ENCODE results near the gene RAPGEF1.
"Not testable (repeated sequence)": the region's sequence is repeated elsewhere in the genome, so short reads cannot be mapped to it uniquely, and the experiment has no call there.

Gene RAPGEF1

DNA sequence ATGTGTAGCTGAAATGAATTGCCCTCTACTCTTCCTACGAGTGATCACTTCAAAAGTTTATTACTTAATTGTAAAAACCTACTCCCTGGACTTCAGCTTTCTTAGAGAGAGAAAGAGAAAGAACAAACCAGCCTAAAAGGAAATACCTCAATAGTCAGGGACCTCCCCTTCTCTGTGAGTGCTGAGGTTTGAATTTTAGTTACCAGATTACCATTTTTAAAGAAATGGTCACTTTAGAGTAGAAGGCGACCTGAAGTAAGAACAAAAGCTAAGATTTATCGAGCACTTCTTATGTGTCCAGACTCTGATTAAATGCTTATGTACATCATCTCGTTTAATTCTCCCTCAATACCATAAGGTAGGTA, 11.3 kb downstream of the RAPGEF1 start:
- no peak for DNase-seq

DNA sequence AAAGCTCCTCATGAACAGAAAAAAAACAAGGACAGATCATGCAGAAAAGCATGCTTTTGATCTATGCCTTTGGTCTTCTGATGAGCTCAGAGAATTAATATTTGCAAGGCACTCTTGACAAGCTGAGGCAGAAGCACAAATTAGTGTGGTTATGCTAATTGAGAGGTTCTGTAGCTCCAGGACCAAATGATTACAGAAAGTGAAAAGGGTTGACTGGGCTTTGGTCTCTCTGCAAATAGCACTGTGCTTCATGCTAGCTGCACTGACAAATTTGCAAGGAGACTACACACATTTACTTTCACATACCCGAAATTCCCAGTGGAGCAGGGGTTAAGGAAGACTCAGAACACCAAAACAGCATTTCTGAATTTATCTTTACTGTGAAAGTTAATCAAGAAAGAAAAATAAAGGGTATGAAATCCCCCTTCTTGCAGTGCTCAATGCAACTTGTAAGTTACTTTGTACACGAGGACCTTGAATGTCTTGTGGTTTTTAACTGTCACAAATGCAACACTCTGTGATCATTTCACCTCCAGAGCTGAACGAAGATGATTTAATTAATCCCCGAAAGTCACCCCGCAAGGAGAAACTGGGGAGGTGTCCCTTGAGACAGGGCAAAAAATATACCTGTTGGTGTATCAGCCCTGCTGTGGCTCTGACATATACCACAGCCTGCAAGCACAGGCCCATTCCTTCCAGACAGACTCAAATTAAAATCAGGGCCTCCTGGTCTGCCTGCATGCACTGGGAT, 11.9 kb downstream of the RAPGEF1 start:
- DNase-seq, result no peak

DNA sequence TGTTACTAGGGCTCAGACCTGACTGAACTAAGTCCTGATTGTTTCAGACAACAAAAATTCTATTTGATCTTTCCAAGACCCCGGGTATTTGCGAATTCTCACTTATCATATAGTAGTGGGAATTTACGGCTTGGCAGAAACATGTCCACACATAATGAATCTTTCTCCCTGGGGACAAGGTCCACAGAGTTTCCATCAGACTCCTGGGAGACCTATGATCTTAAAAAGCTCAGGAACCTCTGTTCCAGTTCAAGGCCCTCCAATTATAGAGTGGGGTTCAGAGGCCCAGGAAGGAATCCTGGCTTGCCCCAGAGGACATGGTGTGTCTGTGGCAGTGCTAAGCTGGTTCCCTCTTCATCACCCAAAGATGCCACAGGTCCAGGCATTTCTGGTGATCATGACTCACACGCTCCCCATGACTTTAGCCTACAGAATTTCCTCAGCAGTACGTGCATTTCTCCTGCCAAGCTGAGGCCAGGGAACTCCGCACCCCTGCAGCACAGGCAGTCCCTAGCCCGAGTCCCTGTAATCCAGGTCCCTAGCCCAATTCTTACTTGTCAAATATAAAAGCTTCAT, 12.6 kb downstream of the RAPGEF1 start:
- DNase-seq, result no peak

DNA sequence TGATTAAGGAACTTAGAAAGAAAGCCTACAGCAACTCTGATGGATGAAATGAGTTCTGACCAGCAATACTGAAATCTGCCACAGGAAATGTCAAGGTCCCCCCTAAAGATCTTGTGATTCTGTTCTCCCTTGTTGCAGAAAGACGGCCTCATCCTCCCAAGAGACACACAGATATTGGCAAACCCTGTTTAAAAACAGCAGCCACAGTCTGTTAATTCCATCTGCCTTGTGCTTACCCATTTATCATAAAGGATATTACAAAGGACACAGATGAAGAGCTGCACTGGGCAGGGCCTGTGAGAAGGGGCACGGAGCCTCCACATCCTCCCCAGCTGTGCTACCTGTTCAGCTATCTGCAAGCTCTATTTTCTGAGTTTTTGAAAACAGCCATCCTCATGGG, 15.2 kb downstream of the RAPGEF1 start:
- DNase-seq, result no peak

DNA sequence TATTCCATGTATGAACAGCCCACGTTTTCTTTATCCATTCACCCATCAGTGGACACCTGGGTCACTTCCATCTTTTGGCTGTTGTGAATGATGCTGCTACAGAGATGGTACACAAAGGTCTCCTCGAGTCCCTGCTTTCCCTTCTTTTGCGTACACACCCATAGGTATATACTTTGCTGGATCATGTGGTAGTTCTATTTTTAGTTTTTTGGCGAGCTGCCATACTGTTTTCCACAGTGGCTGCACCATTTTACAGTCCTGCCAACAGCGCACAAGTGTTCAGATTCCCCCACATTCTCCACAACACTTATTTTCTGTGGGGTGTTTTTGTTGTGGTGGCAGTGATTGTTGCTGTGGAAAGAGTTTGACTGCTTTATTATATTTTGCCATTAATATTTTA, 16.2 kb downstream of the RAPGEF1 start:
- DNase-seq, result no peak

DNA sequence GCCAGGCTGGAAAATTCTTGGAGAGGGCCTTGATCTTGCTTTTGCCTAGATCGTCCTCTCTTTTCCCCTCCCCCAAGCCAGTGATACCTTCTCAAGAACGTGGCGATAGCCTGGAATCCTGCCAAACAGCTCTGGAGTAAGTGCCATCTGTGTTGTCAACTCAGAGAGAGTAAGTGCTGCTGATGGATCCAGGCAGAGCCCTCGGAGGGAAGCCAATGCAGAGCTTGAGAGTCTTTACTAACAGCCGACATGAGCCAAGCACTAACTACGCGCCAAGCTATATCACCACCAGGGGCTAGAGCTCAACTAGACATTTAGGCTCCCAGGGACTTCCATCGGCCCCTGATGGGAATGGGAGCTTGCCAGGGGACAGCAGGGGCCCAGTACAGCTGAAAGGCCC, 17.6 kb downstream of the RAPGEF1 start:
- DNase-seq, result no peak

DNA sequence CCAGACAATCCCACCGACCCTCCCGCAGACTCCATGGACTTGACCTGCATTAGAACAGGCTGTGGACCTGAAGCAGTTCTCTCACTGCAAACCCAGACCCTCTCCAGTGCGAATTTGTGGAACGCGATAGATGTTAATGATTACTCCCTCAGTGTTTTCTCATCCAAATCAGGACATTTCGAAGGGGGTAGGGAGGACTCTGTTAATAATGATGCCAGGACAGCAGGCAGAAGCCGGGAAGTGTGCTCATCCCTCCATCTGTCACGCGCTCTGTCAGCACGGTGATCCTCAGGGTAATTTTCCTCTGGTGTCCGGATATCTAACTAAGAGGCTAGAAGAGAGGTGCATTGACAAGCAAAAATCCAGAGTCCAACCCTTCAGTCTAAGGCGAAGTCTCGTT, 18.8 kb downstream of the RAPGEF1 start:
- DNase-seq, result no peak

DNA sequence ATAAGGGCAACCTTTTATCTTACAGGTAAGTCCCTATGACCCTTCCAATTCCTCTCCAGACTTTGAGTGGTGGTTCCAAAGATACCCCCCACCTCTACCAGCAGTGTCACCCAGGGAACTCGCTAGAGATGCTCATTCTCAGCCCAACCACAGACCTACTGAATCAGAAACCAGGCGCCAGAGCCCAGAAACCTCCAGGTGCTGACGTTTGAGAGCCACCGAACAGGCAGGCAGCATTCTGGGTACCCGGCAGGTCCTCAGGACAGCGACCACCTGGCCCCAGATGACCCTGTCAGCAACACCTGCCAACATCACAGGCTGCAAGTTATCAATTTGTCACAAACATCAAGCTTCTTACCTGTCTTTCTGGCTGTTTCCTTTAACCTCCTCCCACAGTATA, 19.5 kb downstream of the RAPGEF1 start:
- no peak for DNase-seq

DNA sequence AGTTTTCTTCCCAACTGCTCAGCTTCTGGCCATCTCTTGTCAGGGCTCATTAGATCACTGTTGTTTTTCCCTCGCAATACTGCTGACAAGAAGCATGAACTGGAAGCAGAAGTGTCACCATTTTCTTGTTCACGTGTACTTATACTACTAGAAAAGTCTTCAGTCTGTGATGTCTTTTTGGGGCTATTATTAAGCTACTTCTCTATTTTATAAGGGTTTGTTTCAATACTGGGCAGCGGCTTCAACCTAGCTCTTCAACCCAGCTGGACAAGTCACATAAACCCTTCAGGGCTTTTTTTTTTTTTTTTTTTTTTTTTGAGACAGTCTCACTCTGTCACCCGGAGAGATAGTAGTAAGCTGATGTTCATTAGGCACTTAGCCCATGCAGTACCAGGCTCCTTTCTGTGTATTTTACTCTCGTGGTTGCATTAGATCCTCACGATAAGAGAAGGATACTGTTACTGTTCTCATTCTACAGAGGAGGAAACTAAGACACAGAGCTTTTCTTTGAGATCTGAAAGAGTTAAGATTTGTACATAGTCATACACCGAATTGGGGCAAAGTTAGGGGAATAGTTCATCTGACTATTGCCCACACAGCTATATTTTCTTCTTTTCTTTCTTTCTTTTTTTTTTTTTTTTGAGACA, 20.5 kb downstream of the RAPGEF1 start:
- no peak for DNase-seq

DNA sequence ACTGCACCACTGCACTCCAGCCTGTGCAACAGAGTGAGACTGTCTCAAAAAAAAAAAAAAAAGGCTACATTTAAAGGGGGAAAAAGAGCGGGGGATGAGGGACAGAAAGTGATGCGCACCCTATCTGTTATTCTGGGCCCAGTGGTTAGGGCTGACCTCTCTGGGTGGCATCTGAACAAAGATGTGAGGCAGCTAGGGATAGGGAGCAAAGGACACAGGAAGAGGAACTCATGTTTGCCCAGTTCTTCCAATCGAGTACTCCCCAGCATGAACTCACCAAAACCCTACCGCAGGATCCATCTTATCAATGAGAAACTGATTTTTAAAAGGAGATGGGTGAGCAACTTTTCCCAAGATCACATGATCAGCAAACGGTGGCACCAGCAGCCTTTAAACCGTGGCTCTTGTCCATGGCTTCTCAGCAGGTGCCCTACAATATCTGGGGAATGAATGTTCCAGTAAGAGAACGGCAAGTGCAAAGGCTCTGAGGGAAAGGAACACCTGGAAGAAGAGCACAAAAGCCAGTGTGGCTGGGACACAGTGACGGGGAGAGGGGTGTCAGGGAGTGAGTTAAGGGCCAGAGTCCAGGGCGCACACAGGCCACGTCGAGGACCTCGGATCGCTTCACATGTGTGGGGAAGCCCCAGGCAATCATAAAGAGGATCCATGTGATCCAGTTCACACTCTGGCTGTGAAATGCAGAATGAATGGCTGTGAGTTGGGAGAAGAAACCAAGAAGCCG, 22.0 kb downstream of the RAPGEF1 start:
- no peak for DNase-seq

DNA sequence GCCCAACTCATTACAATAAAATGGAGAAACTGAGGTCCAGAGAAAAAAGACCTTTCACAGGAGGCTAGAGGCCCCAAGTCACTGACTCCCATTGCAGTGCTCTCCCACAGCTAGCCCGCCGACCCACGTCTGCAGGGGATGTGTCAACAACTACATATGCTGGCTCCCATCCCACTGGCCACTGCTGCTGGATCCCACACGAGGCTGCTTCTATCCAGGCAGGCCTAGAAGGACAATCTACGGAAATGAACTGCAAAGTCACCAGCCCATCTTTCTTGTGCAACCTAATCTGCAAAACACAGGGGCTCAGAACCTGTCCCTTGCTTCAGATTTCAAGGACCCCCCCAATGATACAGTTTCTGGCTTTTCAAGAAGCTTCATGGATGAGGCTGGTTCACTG, 24.0 kb downstream of the RAPGEF1 start:
- DNase-seq, result no peak

DNA sequence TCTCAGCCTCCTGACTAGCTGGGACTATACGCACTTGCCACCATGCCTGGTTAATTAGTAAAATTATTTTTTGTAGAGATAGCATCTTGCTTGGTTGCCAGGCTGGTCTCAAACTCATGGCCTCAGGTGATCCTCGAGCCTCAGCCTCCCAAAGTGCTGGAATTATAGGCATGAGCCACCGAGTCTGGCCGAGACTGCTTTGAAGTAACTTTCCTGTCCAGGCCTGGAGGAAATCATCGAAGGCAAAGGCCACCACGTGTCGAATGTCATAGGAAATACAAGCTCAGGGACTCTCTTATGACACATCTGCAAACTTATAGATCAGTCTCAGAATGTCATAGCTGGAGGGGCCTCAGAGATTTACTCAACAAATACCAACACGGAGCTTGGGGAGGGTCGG, 25.1 kb downstream of the RAPGEF1 start:
- no peak for DNase-seq

DNA sequence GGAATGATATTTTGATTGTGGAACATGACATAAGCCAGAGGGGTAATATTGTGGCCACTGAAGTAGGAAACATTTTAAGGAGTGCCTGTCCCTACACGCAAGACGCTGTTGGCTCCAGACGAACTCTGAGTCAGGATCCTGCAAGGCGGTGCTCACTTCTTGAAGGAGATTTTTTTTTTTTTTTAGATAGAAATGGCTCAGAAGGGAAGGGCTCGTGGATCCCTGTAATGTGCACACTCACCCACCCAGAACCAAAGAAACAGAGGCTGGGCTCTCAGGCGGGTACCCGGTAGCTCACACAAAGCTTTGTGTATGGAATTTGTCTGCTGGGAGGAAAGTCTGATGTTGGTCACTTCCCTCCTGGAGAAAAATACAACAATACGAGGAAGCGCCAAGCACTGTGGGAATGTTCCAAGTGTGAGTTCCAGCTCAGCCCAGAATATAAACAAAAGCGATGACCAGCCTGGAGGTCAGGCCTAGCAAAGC, 25.7 kb downstream of the RAPGEF1 start:
- no peak for DNase-seq

DNA sequence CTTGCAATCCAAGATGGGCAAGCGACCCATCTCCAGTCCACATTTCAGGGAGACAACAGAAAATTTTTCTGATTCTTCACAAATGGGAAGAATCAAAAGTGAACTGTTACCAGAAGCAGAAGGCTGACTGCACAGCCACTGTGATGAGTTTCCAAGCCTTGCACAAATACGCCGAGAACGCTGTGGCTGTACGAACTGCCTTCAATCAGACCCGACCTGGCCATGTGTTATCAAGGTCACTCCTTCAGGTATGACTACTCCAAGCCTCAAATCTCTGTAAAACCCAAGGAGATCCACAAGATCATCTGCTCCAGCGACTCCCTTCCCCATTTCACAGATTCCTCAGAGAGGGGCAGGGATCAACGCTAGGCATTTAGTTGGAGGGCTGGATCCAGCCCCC, 26.9 kb downstream of the RAPGEF1 start:
- DNase-seq, result no peak

DNA sequence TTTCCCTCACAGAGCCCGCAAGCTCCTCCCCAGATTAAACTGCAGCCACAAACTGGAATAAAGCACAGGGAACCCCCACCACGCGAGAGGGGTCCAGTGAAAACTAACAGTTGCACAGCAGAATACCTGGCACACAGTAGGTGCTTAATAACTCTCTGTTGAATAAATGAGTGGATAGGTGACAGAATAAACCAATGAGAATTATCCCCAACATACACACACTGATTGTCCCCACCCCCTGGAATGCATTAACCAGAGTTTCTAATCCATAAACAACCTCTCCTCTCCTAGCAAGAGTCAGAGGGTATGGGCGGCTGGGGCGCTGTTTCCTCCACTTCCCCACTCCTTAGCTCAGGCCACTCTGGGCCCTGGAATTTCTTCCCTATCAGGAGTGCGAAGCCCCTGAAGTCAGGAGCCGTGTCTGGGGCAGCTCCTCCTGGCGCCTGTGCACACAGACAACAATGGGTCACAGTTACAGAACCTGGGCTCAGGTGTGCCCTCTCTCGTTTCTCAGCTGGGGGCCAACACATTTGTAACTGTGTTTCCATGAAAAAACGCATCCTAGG, 27.6 kb downstream of the RAPGEF1 start:
- DNase-seq, result no peak

DNA sequence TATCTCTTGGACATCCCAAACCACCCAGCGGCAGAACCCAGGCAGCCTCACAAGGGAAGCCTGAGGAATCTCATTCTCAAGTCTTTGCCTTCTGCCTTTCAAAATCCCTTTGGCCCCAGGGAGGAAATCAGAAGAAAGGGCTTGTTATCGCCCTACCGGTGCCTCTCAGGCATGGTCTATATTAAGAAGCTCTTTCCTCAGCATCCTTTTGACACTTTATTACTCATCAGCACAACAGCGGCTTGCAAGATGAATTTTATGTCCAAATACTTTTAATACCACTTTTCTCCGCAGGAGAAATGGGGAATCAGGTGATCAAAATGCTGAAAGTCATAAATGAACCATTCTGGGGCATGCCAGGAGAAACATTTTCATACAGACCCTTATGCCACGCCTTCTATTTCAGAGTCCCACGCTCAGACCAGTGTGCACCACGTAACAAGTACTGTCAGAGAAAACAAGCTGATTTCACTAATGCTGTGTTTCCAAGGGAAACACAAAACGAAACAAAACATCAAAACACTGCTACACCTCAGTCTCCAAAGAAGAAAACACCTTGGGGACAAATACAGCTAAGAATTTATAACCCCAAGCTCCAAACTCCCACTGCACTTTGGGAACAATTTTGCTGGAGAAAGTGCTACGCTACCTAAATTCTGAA, 30.0 kb downstream of the RAPGEF1 start:
- DNase-seq, result no peak

DNA sequence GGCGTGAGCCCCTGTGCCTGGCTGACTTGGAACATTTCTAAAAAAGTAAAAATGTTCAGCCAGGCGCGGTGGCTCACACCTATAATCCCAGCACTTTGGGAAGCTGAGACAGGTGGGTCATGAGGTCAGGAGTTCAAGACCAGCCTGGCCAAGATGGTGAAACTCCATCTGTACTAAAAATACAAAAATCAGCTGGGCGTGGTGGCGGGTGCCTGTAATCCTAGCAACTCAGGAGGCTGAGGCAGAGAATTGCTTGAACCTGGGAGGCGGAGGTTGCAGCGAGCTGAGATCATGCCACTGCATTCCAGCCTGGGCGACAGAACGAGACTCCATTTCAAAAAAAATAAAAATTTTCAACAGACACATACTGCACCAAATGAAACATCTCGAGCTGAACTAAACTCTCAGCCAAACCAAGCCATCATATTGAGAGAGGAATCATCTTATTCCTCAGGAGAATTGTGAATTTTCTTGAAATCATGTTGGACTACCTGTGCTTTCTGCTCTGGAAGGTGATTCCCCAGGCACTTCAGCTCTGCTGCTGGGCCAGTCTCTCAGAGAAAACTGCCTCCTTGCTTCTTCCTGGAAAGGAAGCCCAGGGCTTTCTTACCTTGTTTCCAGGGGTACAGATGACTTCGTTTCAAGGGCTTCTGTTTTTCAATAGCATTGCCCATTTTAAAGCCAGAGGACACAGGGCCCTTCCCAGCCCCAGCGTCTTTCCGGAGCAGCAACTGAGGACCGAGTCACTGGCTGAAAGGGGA, 30.7 kb downstream of the RAPGEF1 start:
- DNase-seq, result not testable (repeated sequence)

DNA sequence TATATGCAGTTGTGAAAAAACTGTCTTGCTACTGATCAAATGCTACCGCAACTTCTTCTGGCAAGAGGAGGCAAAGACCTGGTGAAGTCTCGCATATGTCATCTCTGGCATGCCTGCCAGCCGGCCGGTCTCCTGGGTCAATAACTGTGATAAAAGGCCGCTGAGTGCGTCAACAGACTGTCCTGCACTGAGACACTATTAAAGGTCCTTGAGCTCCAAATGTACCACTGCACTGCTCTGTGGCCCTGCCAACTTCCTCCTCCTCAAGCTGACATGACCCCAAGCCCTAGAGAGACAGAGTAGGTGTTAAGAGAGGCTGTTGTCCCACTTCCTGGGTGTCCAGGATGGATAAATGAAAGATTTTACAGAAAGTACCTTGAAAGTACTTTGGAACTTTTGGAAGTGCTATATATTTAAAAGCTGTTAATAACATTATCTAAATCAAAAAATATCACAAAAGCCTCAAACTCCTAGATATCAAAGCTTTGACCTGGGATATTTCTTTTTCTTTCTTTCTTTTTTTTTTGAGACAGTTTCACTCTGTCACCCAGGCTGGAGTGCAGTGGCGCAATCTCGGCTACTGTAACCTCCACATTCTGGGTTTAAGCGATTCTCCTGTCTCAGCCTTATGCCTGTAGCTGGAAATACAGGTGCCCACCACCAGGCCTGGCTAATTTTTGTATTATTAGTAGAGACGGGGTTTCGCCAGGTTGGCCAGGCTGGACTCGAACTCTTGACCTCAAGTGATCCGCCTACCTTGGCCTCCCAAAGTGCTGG, 31.5 kb downstream of the RAPGEF1 start:
- no peak for DNase-seq

DNA sequence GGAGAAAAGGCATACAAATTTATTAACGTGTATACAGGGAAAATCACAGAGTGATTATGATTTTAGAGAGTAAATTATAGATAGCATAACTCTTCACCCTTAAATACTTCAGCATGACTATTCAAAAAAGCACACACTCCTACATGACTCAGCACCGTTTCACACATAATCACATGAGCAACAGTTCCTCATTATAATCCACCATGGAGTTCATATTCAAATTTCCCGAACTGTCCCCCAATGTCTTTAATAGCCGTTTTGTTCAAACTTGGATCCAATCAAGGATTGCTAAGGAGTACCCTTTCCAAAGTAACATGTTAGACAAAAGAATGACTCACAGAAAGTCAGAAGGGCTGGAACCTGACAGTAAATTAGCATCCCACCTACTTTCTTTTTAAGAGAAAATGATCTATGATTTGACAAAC, 32.1 kb downstream of the RAPGEF1 start:
- DNase-seq, result no peak

DNA sequence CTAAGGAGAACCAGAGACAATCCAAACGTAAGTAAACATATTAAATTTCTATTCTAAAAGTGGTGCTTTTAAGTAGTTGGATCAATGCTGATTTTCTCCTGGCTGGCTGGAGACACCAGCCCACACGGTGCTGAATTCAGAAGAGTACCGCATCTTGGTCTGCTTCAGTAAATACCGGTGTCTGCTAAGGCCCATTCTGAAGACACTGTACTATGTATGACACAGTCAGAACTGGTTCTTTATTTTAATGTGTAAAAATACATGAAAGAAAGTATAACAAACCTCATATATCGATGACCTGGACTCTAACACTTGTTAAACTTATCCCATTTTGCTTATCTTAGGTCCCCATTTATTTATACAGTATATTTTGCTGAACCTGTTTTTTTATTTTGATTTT, 32.8 kb downstream of the RAPGEF1 start:
- no peak for DNase-seq

DNA sequence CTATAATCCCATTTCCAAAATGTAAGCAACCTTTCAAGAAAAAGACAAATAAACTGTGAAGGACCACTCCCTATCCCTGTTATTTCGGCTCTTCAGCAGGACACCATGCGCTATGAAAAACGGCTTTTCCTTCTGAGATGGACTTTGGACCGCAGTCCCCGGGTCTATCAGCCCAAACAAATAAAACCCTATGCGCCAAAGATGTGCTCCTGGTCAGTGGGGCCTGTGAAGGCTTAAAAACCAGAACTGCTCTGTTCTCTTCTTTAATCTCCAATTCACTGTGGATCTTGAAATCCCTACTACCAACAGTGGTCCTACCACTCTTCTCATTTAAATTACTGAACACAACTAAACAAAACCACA, 33.3 kb downstream of the RAPGEF1 start:
- no peak for DNase-seq
